Iris pigment epithelial cell (primary cell): Measurements from ENCODE around the gene PEX19.

Experiments
- DNase-seq: peaks from one replicate; pipeline ENCODE4 v3.0.0-alpha.2; 2011; ENCODE audit warnings: low read depth

The PEX19 gene

GRCh38 chr1:160239582-160240299 lies 45.2 kb downstream of the PEX19 start:
- DNase-seq = no peak

- no peak for DNase-seq
Measured at GRCh38 chr1:160238408-160238807, 46.5 kb downstream of the PEX19 start.

GRCh38 chr1:160237558-160237957 lies 47.4 kb downstream of the PEX19 start:
- no peak for DNase-seq

GRCh38 chr1:160236806-160237205 lies 48.1 kb downstream of the PEX19 start:
- DNase-seq = no peak

GRCh38 chr1:160232911-160233310 lies 52.0 kb downstream of the PEX19 start:
- DNase-seq = no peak

- DNase-seq = no peak
Measured at GRCh38 chr1:160228431-160228830, 56.5 kb downstream of the PEX19 start.

GRCh38 chr1:160227561-160227960 lies 57.4 kb downstream of the PEX19 start:
- DNase-seq = no peak

- DNase-seq = no peak
Measured at GRCh38 chr1:160227034-160227433, 57.9 kb downstream of the PEX19 start.
